ENCODE measurements around the gene SLIT1. TPM values are rescaled to one million over a fixed set of nuclear protein-coding genes. Genes with fewer than 3 reads are reported as not detected.

Gene SLIT1
- total RNA-seq, 1 donor from 2014 or later, result 3.1 TPM

- intact Hi-C loops (cut with DNase I), result no loop called here
- no peak for DNase-seq (ENCODE audit: low spot score)
- ATAC-seq, result no peak
Measured at GRCh38 chr10:97003804-97004201, 182.0 kb downstream of the SLIT1 start.

DNA sequence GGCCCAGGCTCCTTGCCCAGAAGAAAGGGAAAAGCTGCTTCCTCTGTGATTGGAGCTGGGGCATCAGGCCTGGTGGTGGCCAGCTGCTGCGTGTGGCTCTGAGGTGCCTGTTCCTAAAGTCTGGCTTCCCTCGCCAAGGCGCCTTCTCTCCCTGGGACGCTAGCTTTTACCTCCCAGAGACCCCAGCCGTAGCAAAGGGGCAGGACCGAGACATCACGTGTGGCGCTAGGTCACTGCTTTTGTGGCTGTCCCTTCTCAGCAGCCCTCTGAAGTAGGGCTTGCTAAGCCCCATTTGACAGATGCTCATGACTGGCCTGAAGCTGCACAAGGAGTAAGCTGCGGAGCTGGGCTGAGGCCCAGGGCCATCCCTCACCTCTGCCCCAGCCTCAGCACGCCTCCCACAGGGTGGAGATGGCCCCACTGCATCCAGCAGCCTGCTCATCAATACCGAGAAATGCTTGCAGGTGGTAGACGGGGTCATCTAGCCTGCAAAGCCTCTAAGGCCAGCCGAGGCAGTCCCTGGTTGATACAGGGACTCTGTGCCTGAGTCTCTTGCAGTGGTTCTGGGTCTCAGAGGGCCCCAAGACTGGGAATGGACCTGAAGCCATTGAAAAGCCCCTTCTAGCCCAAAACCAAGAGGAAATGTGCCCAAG lies 182.5 kb downstream of the SLIT1 start:
- no peak for DNase-seq (ENCODE audit: low spot score)
- ATAC-seq, result no peak
- intact Hi-C loops (cut with DNase I), result no loop called here

DNA sequence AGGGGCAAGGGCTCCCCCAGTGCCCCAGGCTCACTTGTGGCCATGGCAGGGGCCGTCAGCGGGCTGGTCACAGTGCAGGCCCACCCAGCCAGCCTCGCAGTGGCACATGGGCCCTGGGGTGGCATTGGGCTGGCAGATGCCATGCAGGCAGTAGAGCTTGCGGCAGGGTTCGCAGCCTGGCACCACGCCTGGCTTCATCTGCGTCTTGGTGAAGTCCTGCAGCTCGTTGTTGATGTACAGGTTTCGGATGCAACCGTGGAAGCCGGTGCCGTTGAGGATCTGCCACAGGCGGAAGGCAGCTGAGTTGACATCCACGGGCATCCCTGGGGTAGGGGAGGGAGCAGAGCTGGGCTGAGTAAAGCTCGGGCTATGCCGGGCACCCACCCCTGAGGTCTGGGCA lies 183.1 kb downstream of the SLIT1 start:
- intact Hi-C loops (cut with DNase I), result no loop called here
- DNase-seq (ENCODE audit: low spot score) (no peak), ATAC-seq (no peak)

DNA sequence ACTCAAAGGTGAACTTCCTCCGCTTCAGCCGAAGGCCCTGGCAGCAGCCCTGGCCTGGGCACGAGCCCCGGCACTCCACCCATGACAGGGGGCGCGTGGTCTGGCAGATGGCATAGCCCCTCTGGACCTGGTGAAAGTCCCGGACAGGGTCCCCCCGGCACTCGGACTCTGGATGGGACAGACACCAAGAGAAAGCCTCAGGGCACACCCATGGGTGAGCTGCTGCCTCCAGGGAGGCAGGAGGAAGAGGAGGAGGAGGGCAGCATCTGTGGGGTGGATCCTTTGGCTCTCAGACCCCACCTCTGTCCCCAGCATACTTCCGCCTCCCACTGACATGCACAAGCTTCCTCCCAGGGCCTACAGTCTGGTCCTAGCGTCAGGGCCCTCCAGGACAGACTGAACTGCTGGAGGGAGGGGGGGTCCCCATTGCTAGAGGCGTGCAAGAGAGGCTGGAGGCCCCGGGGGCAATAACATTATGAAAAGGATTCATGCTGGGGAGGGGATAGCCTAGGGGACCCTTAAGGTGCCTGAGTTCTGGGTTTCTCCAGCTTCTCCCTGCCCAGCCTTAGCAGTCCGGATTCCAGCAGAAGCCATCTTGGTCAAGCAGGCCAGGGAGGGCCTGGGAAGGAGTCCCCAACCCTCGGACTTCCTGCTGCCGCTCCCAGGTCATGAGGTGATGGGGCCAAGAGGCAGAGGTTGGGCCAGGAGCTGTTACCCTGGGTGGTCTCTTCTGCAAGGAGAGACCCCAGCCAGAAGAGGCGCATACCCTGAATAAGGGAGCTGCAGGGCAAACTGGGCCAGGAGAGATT lies 184.4 kb downstream of the SLIT1 start:
- ATAC-seq, result no peak
- DNase-seq (ENCODE audit: low spot score), result no peak
- intact Hi-C loops (cut with DNase I), result no loop called here

DNA sequence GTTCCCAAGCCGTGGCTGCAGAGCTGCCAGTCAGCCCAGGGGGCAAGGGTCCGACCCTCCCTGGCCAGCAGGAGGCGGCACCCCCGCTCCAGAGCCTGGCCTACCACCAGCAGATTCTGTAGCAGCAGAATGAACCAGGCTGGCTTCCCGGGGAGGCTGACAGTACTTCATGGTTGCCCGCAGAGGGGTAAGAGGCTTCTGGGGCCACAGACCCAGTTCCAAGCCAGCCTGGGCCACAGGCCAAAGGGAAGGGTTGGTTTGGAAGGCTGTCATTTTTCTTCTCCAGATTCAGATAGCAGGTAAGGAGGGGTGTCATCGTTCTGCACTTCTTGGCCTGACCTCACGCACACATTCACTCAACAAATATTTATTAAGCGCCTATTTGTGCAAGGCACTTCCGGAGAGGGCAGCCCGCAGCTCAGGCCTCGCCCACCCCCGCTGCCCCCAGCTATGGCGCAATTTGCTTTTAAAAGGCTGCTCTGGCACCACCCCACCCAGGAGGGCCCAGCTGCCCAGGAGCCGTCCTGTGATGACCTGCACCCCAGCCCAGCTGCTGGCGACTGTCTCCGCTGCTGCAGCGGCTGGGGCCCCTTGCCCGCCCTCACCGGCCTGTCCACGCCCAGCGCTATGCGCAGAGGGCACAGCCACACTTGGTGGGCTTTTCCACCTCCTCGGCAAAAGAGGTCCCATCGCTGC lies 185.1 kb downstream of the SLIT1 start:
- no peak for ATAC-seq
- intact Hi-C loops (cut with DNase I), result no loop called here
- no peak for DNase-seq (ENCODE audit: low spot score)

- ATAC-seq, result no peak
- no peak for DNase-seq (ENCODE audit: low spot score)
- intact Hi-C loops (cut with DNase I), result no loop called here
Measured at GRCh38 chr10:96999987-97000386, 185.8 kb downstream of the SLIT1 start.

DNA sequence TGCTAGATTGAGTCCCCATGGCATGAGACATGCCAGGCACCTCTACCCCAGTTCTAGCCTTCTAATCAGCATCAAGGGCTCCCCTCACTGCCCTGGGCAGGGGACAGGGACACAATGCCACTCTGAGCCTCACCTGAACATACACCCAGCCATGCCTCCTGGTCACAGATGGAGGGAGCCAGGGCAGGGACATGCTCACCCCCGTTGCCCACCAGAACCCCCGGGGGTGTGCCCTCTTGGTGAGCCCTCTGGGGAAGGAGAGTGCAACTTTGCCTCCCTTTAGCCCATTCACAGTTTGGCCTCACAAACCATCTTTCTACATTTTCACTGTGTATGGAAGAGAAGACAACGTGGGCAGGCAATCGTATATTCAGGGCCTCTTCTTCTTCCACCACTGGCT lies 186.4 kb downstream of the SLIT1 start:
- DNase-seq (ENCODE audit: low spot score), result no peak
- ATAC-seq, result no peak
- intact Hi-C loops (cut with DNase I), result no loop called here

DNA sequence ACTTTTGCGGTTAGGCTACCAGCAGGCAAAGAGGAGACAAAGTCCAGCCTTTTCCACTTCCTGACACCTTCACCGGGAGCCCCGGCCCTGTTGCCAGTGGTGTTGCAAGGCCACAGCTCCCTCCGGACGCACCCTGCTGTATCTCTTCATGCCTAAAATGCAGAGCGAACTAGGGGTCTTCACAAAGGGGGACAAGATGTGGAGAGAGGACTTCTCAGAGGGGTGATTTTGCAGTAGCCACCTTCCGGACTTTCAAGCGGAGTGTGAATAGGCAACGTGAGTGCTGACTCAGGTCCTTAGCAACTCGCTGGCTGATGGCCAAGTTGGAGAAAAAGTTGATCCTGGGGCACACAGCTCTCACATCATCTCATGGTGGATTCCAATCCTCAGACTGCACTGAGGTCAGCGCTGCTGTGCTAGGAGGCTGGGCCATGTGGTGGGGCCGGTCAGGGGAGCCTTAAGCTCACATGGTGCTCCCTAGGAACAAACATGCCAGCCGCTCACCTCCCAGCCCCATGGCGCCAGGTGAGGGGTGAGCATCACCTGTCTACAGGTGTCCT lies 187.3 kb downstream of the SLIT1 start:
- DNase-seq (ENCODE audit: low spot score) (no peak), ATAC-seq (no peak)
- intact Hi-C loops (cut with DNase I), result no loop called here

- no peak for DNase-seq (ENCODE audit: low spot score)
- intact Hi-C loops (cut with DNase I), result no loop called here
- no peak for ATAC-seq
Measured at GRCh38 chr10:96996275-96996965, 189.3 kb downstream of the SLIT1 start.

DNA sequence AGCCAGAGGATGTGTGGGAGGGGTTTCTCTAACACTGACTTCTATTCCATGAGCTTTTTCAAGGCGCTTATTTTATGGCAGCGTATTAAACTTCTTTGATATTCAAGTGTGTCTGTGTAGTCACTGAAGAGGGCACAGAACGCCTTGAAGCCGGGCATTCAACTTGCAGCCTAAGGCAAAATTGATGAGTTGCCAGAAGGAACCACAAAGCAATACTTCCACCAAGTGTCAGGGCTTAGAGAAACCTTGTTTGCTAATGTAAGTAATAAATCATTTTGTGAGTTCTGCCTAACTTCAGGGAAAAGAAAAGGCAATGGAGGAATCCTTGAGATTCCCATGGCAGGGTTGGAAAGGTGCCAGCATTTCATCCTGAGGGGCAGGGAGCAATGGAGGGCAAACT lies 189.9 kb downstream of the SLIT1 start:
- DNase-seq (ENCODE audit: low spot score), result no peak
- intact Hi-C loops (cut with DNase I), result no loop called here
- no peak for ATAC-seq

- intact Hi-C loops (cut with DNase I), result no loop called here
- DNase-seq (ENCODE audit: low spot score) (no peak), ATAC-seq (no peak)
Measured at GRCh38 chr10:96992721-96993120, 193.0 kb downstream of the SLIT1 start.

DNA sequence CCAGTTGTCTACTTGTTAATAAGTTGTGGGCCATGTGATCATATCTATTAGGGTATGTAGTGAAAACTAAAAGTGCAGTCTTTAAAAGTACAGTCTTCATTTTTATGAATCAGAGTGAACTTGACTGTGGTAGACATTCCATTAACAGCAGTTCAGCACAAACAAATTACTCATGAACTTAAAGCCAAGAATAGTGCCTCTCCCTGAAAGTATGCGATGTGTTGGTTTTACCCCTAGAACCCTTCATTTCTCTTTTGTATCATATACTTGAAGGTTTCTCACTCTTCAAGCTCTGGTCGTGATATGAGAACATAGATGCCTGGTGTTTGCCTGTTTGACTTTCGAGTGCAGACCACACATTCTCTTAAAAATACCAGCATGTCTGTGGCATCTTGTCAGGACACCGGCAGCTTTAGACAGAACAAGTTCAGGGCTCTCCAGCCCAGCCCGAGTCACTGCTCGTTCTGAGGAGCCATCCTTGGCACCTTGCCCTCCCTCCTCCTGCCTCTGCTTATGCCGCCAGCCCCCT lies 194.4 kb downstream of the SLIT1 start:
- DNase-seq (ENCODE audit: low spot score), result no peak

DNA sequence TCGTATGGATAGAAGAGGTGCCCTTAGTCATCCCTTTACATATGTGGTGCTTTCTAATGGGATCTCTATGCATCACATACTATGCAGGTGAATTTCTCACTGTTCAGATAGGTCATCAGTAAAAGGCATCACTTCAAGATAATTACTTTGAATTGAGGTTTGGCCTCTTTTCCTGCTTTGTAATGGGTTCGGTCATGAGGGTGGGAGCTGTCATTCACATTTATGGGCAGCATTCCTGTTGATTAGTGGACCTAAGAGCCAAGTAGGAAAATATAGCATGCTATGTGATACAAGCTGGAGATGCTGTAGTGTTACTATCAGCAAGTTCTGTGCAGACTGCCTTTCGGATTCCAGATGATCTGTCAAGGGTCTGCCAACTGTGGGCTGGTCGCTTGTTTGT lies 197.3 kb downstream of the SLIT1 start:
- DNase-seq (ENCODE audit: low spot score), result no peak
- ATAC-seq, result no peak
- intact Hi-C loops (cut with DNase I), result no loop called here

More for the DNA sequence above, 194.4 kb downstream of the SLIT1 start:
- intact Hi-C loops (cut with DNase I), result no loop called here
- ATAC-seq, result no peak

GRCh38 chr10:96987842-96988175 lies 197.9 kb downstream of the SLIT1 start:
- no peak for DNase-seq (ENCODE audit: low spot score)

GRCh38 chr10:96987141-96987841 lies 198.5 kb downstream of the SLIT1 start:
- intact Hi-C loops (cut with DNase I), result no loop called here
- no peak for ATAC-seq

More at GRCh38 chr10:96987842-96988175, 197.9 kb downstream of the SLIT1 start:
- no peak for ATAC-seq
- intact Hi-C loops (cut with DNase I), result no loop called here

GRCh38 chr10:96986200-96986856 lies 199.4 kb downstream of the SLIT1 start:
- intact Hi-C loops (cut with DNase I), result no loop called here
- DNase-seq (ENCODE audit: low spot score) (no peak), ATAC-seq (no peak)

More at GRCh38 chr10:96987141-96987841, 198.5 kb downstream of the SLIT1 start:
- no peak for DNase-seq (ENCODE audit: low spot score)

- DNase-seq (ENCODE audit: low spot score), result no peak
- intact Hi-C loops (cut with DNase I), result no loop called here
- ATAC-seq, result peak; percentile 91
Measured at GRCh38 chr10:96984541-96985131, 201.1 kb downstream of the SLIT1 start.

Measured in sciatic nerve (tissue), 2 donors.